SK-N-SH (cell line): Measurements from ENCODE around the gene CDC42EP4. TPM values are rescaled to one million over a fixed set of nuclear protein-coding genes. Genes with fewer than 3 reads are reported as not detected.

ENCODE experiments used
- CTCF ChIA-PET: fragments of 300-600, 350-600 bp; formaldehyde crosslinking; extraction: SDS; loops from one replicate; lab custom pipeline; 2021; lab: Yijun Ruan, JAX
- POLR2A ChIA-PET: fragments of 350-600 bp; sonication (Branson Sonifier 250); formaldehyde crosslinking; extraction: SDS; loops from one replicate; lab custom pipeline; 2020; ENCODE audit warnings: antibody characterized with exemption, inconsistent platforms; lab: Yijun Ruan, JAX
- DNase-seq: peaks from one replicate; pipeline ENCODE4 v3.0.0; 2012
- H2AFZ ChIP-seq: fragments of 200-600 bp; sonication (generic); 2 replicates; pipeline ENCODE4 v1.8.1; 2016; ENCODE audit warnings: antibody characterized with exemption, mild to moderate bottlenecking, low read depth
- H3F3A ChIP-seq: fragments of 200-600 bp; sonication (generic); replicated peaks from 2 replicates; pipeline ENCODE3; 2016; ENCODE audit warnings: antibody characterized with exemption, mild to moderate bottlenecking; ENCODE audit not compliant: insufficient read depth
- H3K27ac ChIP-seq, 2 experiments: fragments of 200-500 bp in 1 of 2; fragments of 200-600 bp in 1 of 2; sonication (Bioruptor generic) in 1 of 2; sonication (generic), shearing (Covaris generic) in 1 of 2; 2 replicates each; pipeline versions ENCODE4 v1.5.1 to v1.6.1; 2014 to 2016; ENCODE audit warnings: low read depth in 2 of 2, inconsistent platforms in 1 of 2, low read length in 1 of 2, mild to moderate bottlenecking in 1 of 2, mixed read lengths in 1 of 2
- H3K27me3 ChIP-seq: fragments of 200-600 bp; sonication (generic), shearing (Covaris generic); 2 replicates; pipeline ENCODE4 v1.6.1; 2016; ENCODE audit warnings: mixed run types; ENCODE audit not compliant: insufficient read depth
- H3K36me3 ChIP-seq, 2 experiments: fragments of 200-500 bp in 1 of 2; fragments of 200-600 bp in 1 of 2; sonication (Bioruptor generic) in 1 of 2; sonication (generic) in 1 of 2; replicated peaks in 1 of 2; 2 replicates each; pipeline versions ENCODE3 to v1.5.1; 2014 to 2016; ENCODE audit warnings: low read length in 1 of 2, mild to moderate bottlenecking in 1 of 2; ENCODE audit not compliant: insufficient read depth in 2 of 2, control insufficient read depth in 1 of 2
- H3K4me1 ChIP-seq, 2 experiments: fragments of 200-500 bp in 1 of 2; fragments of 200-600 bp in 1 of 2; sonication (Bioruptor generic) in 1 of 2; sonication (generic), shearing (Covaris generic) in 1 of 2; 2 replicates each; pipeline versions ENCODE4 v1.5.1 to v1.6.1; 2014 to 2016; ENCODE audit warnings: low read depth in 1 of 2, low read length in 1 of 2, mixed run types in 1 of 2; ENCODE audit not compliant: insufficient read depth in 2 of 2, control insufficient read depth in 1 of 2
- H3K4me2 ChIP-seq: fragments of 200-600 bp; sonication (generic), shearing (Covaris generic); 2 replicates; pipeline ENCODE4 v1.6.1; 2017; ENCODE audit warnings: mixed run types
- H3K4me3 ChIP-seq, 2 experiments: fragments of 200-500 bp in 1 of 2; fragments of 200-600 bp in 1 of 2; sonication (Bioruptor generic) in 1 of 2; sonication (generic), shearing (Covaris generic) in 1 of 2; 2 replicates each; pipeline versions ENCODE4 v1.5.1 to v1.8.1; 2014 to 2016; ENCODE audit warnings: low read depth in 2 of 2, inconsistent platforms in 1 of 2, low read length in 1 of 2, mild to moderate bottlenecking in 1 of 2, mixed read lengths in 1 of 2, moderate library complexity in 1 of 2
- H3K79me2 ChIP-seq: fragments of 200-600 bp; sonication (generic); 2 replicates; pipeline ENCODE4 v1.8.1; 2017; ENCODE audit warnings: mild to moderate bottlenecking; ENCODE audit not compliant: insufficient read depth
- H3K9ac ChIP-seq: fragments of 200-600 bp; sonication (generic); 2 replicates; pipeline ENCODE4 v1.6.1; 2017; ENCODE audit warnings: mixed run types
- H3K9me2 ChIP-seq: fragments of 200-600 bp; sonication (generic); 2 replicates; pipeline ENCODE4 v1.6.1; 2017; ENCODE audit warnings: mixed run types
- H3K9me3 ChIP-seq: fragments of 200-600 bp; sonication (generic); 2 replicates; pipeline ENCODE4 v1.6.1; 2017; ENCODE audit warnings: mixed run types, mild to moderate bottlenecking, moderate library complexity
- H4K20me1 ChIP-seq: fragments of 200-600 bp; sonication (generic); 2 replicates; pipeline ENCODE4 v1.6.1; 2017; ENCODE audit warnings: mild to moderate bottlenecking, mixed run types; ENCODE audit not compliant: insufficient read depth
- CHD2 ChIP-seq: fragments of 150-350 bp; IDR thresholded peaks from 2 replicates; pipeline ENCODE4 v1.6.1; 2018; ENCODE audit warnings: low read length; ENCODE audit not compliant: partially characterized antibody
- CTCF ChIP-seq: fragments of 200-600 bp; sonication (generic); IDR thresholded peaks from 2 replicates; pipeline ENCODE4 v1.6.1; 2017; ENCODE audit warnings: antibody characterized with exemption, mild to moderate bottlenecking, moderate library complexity
- ELF1 ChIP-seq: IDR thresholded peaks from 2 replicates; pipeline ENCODE4 v1.4.0; 2012
- EZH2phosphoT487 ChIP-seq: fragments of 200-600 bp; sonication (generic); IDR thresholded peaks from 2 replicates; pipeline ENCODE4 v1.6.1; 2017; ENCODE audit warnings: low read depth, mixed run types, mild to moderate bottlenecking, antibody characterized with exemption, moderate library complexity, borderline replicate concordance
- FOXM1 ChIP-seq: IDR thresholded peaks from 2 replicates; pipeline ENCODE4 v1.4.0; 2012; ENCODE audit warnings: low read depth, mild to moderate bottlenecking
- GABPA ChIP-seq: IDR thresholded peaks from 2 replicates; pipeline ENCODE4 v1.4.0; 2012; ENCODE audit warnings: low read depth, mild to moderate bottlenecking
- IRF3 ChIP-seq: fragments of 150-350 bp; IDR thresholded peaks from 2 replicates; pipeline ENCODE4 v1.6.1; 2016; ENCODE audit warnings: mild to moderate bottlenecking, low read depth, low read length
- JUND ChIP-seq: IDR thresholded peaks from 2 replicates; pipeline ENCODE4 v1.4.0; 2012
- MAX ChIP-seq: IDR thresholded peaks from 2 replicates; pipeline ENCODE4 v1.4.0; 2012; ENCODE audit warnings: low read depth
- MEF2A ChIP-seq: IDR thresholded peaks from 2 replicates; pipeline ENCODE4 v1.4.0; 2012; ENCODE audit warnings: low read depth, borderline replicate concordance
- MXI1 ChIP-seq: IDR thresholded peaks from 2 replicates; pipeline ENCODE4 v1.6.1; 2012; ENCODE audit warnings: mild to moderate bottlenecking, low read depth, low read length, improper control_type of control experiment
- NFIC ChIP-seq: IDR thresholded peaks from 2 replicates; pipeline ENCODE4 v1.4.0; 2012; ENCODE audit warnings: borderline replicate concordance
- NRF1 ChIP-seq: IDR thresholded peaks from 2 replicates; pipeline ENCODE4 v1.6.1; 2012; ENCODE audit warnings: low read depth, mild to moderate bottlenecking, low read length
- POLR2AphosphoS5 ChIP-seq: IDR thresholded peaks from 2 replicates; pipeline ENCODE4 v1.6.1; 2012; ENCODE audit warnings: low read depth, low read length
- RAD21 ChIP-seq: IDR thresholded peaks from 2 replicates; pipeline ENCODE4 v1.6.1; 2012; ENCODE audit warnings: mild to moderate bottlenecking, low read length
- SIN3A ChIP-seq: IDR thresholded peaks from 2 replicates; pipeline ENCODE4 v1.6.1; 2012; ENCODE audit warnings: low read depth, mild to moderate bottlenecking, low read length, moderate library complexity, borderline replicate concordance
- SMC3 ChIP-seq: IDR thresholded peaks from 2 replicates; pipeline ENCODE4 v1.6.1; 2012; ENCODE audit warnings: low read depth, low read length, improper control_type of control experiment
- TCF12 ChIP-seq: IDR thresholded peaks from 2 replicates; pipeline ENCODE4 v1.4.0; 2012
- TEAD4 ChIP-seq: IDR thresholded peaks from 2 replicates; pipeline ENCODE4 v1.4.0; 2012; ENCODE audit warnings: mild to moderate bottlenecking, borderline replicate concordance; ENCODE audit not compliant: insufficient read depth
- ZBTB33 ChIP-seq: IDR thresholded peaks from 2 replicates; pipeline ENCODE4 v1.4.0; 2012; ENCODE audit warnings: low read depth, borderline replicate concordance
- WGBS: methylation state at CpG from one replicate; pipeline ENCODE4 v1.1.6; 2017; ENCODE audit warnings: low lambda C conversion rate; 5-methylcytosine and 5-hydroxymethylcytosine counted together
- polyA plus RNA-seq, 3 experiments: library from polyadenylated mRNA; depleted of rRNA; stranded (reverse); fragments of >200 nt; gene quantifications; 2 replicates each; pipeline ENCODE4 v1.2.3, GENCODE V29; 2012

Gene CDC42EP4
- polyA plus RNA-seq, 1 of the 3 experiments (the other 2 are of a cell fraction): 28.3 TPM

GRCh38 chr17:73351764-73352163, 40.0 kb upstream of the CDC42EP4 start:
- no peaks in the 10 kb centered on the region for H3K9me3 ChIP-seq
- H3K27me3 ChIP-seq: no peaks in the 10 kb centered on the region
- H3K79me2 ChIP-seq: no peaks in the 10 kb centered on the region
- no peak overlapping the region for H3K9ac ChIP-seq
- no peaks in the 10 kb centered on the region for H3F3A ChIP-seq
- no peaks in the 10 kb centered on the region for H3K9me2 ChIP-seq
- H2AFZ ChIP-seq: no peak overlapping the region
- H3K4me3 ChIP-seq: no peak overlapping the region
- H3K4me1 ChIP-seq: peaks cover 0 to 39% of the 10 kb centered on the region in 2 experiments; a peak in 1 of 4 replicates
- POLR2A ChIA-PET: no interaction called here
- 65% methylated on average over 3 of the region's 3 CpGs for WGBS
- H3K36me3 ChIP-seq: no peaks in the 10 kb centered on the region
- no peaks in the 10 kb centered on the region for H4K20me1 ChIP-seq
- CTCF ChIA-PET: interaction anchor here (1.5 kb wide), 1 partner anchor 96 kb away, joined by 8 read pairs; no protein-coding TSS in a partner anchor
- TF ChIP-seq POLR2AphosphoS5 (no peak), TEAD4 (no peak), SIN3A (no peak), MAX (no peak), MXI1 (no peak), SMC3 (no peak), RAD21 (no peak), EZH2phosphoT487 (no peak), IRF3 (no peak), CTCF (no peak), FOXM1 (no peak), NRF1 (no peak), CHD2 (no peak), GABPA (no peak), TCF12 (no peak)
- H3K27ac ChIP-seq: no peak overlapping the region
- H3K4me2 ChIP-seq: no peak overlapping the region
- peak; percentile 13 for DNase-seq

- H3K79me2 ChIP-seq: no peaks in the 10 kb centered on the region
- H3K9ac ChIP-seq: no peak overlapping the region
- H4K20me1 ChIP-seq: no peaks in the 10 kb centered on the region
- no peak overlapping the region for H2AFZ ChIP-seq
- H3K27me3 ChIP-seq: no peaks in the 10 kb centered on the region
- no peak overlapping the region for H3K4me3 ChIP-seq
- H3K4me1 ChIP-seq: peaks cover 0 to 30% of the 10 kb centered on the region in 2 experiments; a peak in 1 of 4 replicates
- ChIA-PET CTCF (interaction anchor here (1.2 to 1.5 kb wide), 2 partner anchors 10 to 96 kb away, joined by 4 to 8 read pairs; no protein-coding TSS in a partner anchor), POLR2A (no interaction called here)
- H3K4me2 ChIP-seq: no peak overlapping the region
- no peaks in the 10 kb centered on the region for H3K9me3 ChIP-seq
- H3K9me2 ChIP-seq: no peaks in the 10 kb centered on the region
- 98% methylated on average over 5 of the region's 5 CpGs for WGBS
- H3K36me3 ChIP-seq: no peaks in the 10 kb centered on the region
- DNase-seq: no peak
- H3F3A ChIP-seq: no peaks in the 10 kb centered on the region
- no peak overlapping the region for H3K27ac ChIP-seq
- TF ChIP-seq GABPA (no peak), NFIC (no peak), ZBTB33 (no peak), CHD2 (no peak), NRF1 (no peak), IRF3 (no peak), MEF2A (no peak), JUND (no peak), ELF1 (no peak), FOXM1 (no peak), TEAD4 (no peak)
Measured at GRCh38 chr17:73350864-73351263, 39.1 kb upstream of the CDC42EP4 start.
